Omental fat pad (tissue), 4 donors: Measurements from ENCODE around the gene ASS1. TPM values are rescaled to one million over a fixed set of nuclear protein-coding genes. Genes with fewer than 3 reads are reported as not detected.
A peak's percentile ranks its signal among the peaks of the same experiment; 100 is the strongest.

Experiments used
- ATAC-seq: fragments of 150-250 bp; one replicate; pipeline ENCODE4 v1.9.1; 2016; ENCODE audit warnings: mild to moderate bottlenecking, moderate library complexity; ENCODE audit not compliant: low FRiP score
- DNase-seq: peaks from one replicate; pipeline ENCODE4 v3.0.0-alpha.2; 2019; ENCODE audit warnings: low spot score
- CTCF ChIP-seq, 3 donors: fragments of 450-650 bp; IDR thresholded peaks; one replicate each; pipeline ENCODE4 v1.5.1; 2016 to 2017; ENCODE audit warnings: antibody characterized with exemption in 3 of 3, mild to moderate bottlenecking in 3 of 3, moderate library complexity in 2 of 3
- total RNA-seq, 4 donors: library from RNA; depleted of rRNA; stranded (reverse); fragments of >200 nt; gene quantifications; one replicate each; pipeline ENCODE4 v1.1.0, GENCODE V29; 2016

Gene ASS1
- total RNA-seq, 4 donors from 2014 or later = 250 to 621 (median 378) TPM

DNA sequence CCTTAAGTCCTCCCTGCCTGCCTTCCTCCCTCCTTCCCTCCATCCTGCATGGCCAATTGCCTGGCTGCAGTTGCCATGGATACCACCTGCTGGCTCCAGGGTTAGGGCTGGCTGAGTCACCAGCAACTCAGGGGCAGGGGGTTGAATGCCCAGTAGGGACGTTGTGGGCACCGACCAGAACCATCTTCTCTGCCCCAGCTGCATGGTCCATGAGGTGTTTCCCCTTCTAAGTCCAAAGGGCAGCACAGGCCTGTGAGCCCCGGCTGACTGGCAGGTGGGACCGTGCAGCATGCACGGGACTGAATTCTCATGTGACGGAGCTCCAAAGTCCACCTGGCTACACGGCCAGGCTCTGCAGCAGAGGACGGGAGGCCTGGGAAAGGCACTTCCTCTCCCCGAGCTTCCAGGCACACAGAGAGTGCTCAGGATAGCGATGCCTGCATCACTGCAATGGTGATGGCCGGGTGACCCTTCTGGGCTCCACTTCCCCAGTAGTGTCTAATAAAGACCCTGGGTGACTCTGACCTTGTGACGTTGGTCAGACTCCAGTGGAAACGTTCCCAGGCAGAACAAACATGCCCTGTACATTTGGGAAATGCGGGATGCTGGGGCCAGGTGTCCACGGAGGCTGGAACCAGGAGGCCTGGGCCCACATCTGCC, 5.7 kb downstream of the ASS1 start:
- ATAC-seq (no peak), DNase-seq (no peak)
- no peak for TF ChIP-seq CTCF (IDR thresholded peaks at IDR 0.05)

DNA sequence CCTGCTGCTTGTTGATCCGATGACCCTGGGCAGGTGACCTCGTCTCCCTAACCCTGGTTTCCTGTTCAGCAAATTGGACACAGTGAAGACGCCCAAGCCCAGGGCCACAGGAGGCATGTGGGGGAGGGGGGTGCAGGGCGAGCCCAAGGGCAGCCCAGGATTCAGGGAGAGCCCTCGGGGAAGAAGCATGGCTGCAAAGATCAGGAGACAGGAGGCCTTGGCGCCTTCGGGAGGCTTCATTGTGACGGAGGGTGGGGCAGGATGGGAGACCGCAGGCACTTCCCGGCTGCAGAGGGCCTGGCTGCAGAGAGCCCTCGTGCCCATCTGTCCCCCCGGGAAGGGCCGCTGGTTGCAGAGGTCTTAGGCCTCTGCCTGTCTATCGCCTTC, 6.2 kb downstream of the ASS1 start:
- ATAC-seq (no peak), DNase-seq (no peak)
- no peak for TF ChIP-seq CTCF (IDR thresholded peaks at IDR 0.05)

DNA sequence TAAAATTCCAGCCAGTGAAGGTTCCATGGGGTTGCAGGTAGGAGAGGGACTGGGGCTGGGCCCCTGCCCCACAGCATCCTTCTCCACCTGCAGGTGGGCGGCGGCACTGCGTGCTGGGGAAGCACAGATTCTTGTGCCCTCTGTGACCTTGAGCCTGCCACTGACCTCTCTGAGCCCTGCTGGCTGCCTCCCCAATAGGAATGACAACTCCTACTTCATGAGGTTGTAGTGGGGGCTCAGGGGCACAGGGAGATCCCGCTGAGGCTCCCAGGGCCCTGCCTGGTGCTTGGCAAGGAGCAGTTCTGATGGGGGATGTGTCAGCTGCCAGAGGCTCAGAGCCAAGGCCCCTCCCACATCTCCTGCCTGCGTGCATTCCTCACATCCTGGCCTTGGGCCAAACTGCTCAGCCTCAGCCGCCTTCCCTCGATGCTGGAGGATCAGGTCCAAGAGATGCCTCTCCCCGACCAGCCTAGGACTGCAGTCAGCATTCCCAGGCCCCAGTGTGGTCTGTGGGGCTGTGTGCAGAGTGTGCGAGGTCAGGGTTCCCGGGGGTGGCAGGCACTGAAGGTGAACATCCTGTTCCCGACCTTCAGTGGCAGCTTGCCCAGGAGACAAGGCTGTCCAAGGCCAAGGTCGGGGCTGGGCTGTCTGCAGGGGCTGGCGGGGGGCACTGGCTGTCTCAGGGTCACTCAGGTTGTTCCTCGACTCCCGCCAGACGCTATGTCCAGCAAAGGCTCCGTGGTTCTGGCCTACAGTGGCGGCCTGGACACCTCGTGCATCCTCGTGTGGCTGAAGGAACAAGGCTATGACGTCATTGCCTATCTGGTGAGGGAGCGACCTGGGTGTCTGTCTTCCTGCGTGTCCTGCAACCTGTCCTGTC, 7.0 kb downstream of the ASS1 start:
- peak in 1 of 3 donors; percentile 21 for TF ChIP-seq CTCF (IDR thresholded peaks at IDR 0.05)
- ATAC-seq (peak; percentile 76), DNase-seq (peak; percentile 71)

GRCh38 chr9:130452835-130453234, 8.1 kb downstream of the ASS1 start:
- DNase-seq (no peak), ATAC-seq (no peak)
- no peak for TF ChIP-seq CTCF (IDR thresholded peaks at IDR 0.05)

DNA sequence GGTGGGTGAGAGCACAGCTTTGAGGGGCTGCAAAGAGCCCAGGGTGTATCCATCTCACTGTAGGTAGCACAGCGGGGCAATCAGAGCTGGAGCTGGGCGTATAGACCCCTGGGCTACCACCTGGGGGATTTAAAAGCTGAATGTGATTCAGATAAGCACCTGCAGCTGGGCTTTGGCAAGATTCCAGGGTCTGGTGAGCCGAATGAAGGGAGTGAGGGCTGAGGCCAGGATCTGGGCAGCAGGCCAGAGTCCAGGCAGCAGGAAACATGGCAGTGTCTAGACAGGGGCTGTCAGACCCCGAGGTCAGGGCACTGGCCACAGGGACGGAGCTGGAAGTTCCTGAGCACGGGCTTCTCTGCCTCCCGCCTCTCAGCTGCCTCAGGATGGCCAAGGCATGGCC, 8.7 kb downstream of the ASS1 start:
- no peak for ATAC-seq
- no peak for TF ChIP-seq CTCF (IDR thresholded peaks at IDR 0.05)
- peak; percentile 61 for DNase-seq

DNA sequence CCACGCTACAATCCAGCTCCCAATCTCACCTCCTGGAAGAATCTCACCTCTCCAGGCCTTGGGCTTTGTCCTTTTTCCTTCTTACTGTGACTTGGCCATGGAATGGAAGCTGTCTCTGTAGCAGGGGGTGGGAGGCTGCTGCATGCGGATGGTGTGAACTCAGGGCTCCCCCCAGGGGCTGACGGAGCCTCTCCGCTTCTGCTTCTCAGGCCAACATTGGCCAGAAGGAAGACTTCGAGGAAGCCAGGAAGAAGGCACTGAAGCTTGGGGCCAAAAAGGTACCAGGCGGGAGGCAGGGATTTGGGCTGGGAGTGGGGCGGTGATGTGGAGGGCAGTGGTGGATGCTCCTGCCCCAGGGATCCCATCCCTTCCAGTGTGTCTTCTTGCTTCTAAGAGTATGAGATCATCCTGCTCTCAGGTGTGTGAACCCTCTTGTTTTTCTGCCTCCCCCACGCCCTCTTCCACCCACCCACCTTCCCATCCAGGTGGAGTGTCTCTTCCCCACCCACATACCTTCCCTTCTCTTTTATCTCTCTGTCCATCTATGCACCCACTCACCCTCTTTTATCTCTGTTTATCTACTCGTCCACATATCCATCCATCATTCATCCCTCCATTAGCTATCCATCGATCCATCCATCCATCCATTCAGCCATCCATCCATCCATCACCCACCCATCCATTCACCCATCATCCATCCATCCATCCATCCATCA, 9.5 kb downstream of the ASS1 start:
- ATAC-seq = no peak
- DNase-seq = no peak
- no peak for TF ChIP-seq CTCF (IDR thresholded peaks at IDR 0.05)
